Measurements from ENCODE around the gene RIN1. TPM values are rescaled to one million over a fixed set of nuclear protein-coding genes. Genes with fewer than 3 reads are reported as not detected.

Gene RIN1
- polyA plus RNA-seq, 1 donor (not counting 4 experiments of a cell fraction or from before 2014, with no cell fraction given) = 10.6 TPM

GRCh38 chr11:66371627-66372415 lies 35.6 kb upstream of the RIN1 start, which contains the start of gene SLC29A2:
Gene SLC29A2, minus strand, starts transcription at chr11:66371760. Its CDS starts 169 bp downstream, at chr11:66371591.
- H3K4me2 ChIP-seq (ENCODE audit: control insufficient read depth, extremely low read depth, insufficient read depth, low read depth, low read length) = peak within 1 kb of the TSS; percentile 78
- TF ChIP-seq CTCF (optimal IDR thresholded peaks at IDR 0.05 in 1 of 3, IDR thresholded peaks at IDR 0.05 in 1 of 3, conservative IDR thresholded peaks at IDR 0.05 in 1 of 3; ENCODE audit: extremely low read depth in 1 of 3, insufficient read depth in 2 of 3, low read length in 3 of 3) (no peak), EZH2 (IDR thresholded peaks at IDR 0.05; ENCODE audit: low read length) (no peak)
- no peak for FAIRE-seq
- peaks cover 7% of the 10 kb centered on the region for H3K4me1 ChIP-seq (ENCODE audit: control insufficient read depth, extremely low read depth, insufficient read depth, low read length)
- dilution Hi-C loops (cut with MboI; ENCODE audit: extremely low pct_ligation_motif_present, low sequenced_read_pairs) = no loop called here
- peak within 1 kb of the TSS; percentile 59 to 73 (median 71) for H3K4me3 ChIP-seq (ENCODE audit: control insufficient read depth in 2 of 3, extremely low read depth in 1 of 3, insufficient read depth in 2 of 3, low read depth in 1 of 3, low read length in 3 of 3)
- no peaks in the 10 kb centered on the region for H3K9me1 ChIP-seq (ENCODE audit: control insufficient read depth, extremely low read depth, insufficient read depth, low read length)
- H3K9ac ChIP-seq (ENCODE audit: control insufficient read depth, extremely low read depth, insufficient read depth, low read length) = peak within 1 kb of the TSS; percentile 53
- peak within 1 kb of the TSS; percentile 8 for H3K27ac ChIP-seq (ENCODE audit: control insufficient read depth, insufficient read depth, low read length)
- peaks cover 0 to 5% of the 10 kb centered on the region in 2 experiments for H3K36me3 ChIP-seq (ENCODE audit: control insufficient read depth in 2 of 2, extremely low read depth in 1 of 2, insufficient read depth in 2 of 2, low read length in 2 of 2)
- peak within 1 kb of the TSS; percentile 84 for H2AFZ ChIP-seq (ENCODE audit: control insufficient read depth, low read length)
- H3K9me3 ChIP-seq (ENCODE audit: control insufficient read depth, low read depth, low read length) = no peaks in the 10 kb centered on the region
- no peaks in the 10 kb centered on the region for H4K20me1 ChIP-seq (ENCODE audit: control insufficient read depth, extremely low read depth, insufficient read depth, low read length)
- H3K27me3 ChIP-seq (ENCODE audit: control insufficient read depth, extremely low read depth, insufficient read depth, low read length) = no peaks in the 10 kb centered on the region
- DNase-seq (ENCODE audit: low read depth, low spot score) = no peak
- H3K79me2 ChIP-seq (ENCODE audit: control insufficient read depth, insufficient read depth, low read length) = no peaks in the 10 kb centered on the region

GRCh38 chr11:66369073-66369894 lies 33.0 kb upstream of the RIN1 start:
- Histone ChIP-seq H3K9me1 (ENCODE audit: control insufficient read depth, extremely low read depth, insufficient read depth, low read length) (no peaks in the 10 kb centered on the region), H3K36me3 (ENCODE audit: control insufficient read depth in 2 of 2, extremely low read depth in 1 of 2, insufficient read depth in 2 of 2, low read length in 2 of 2) (peaks cover 0 to 5% of the 10 kb centered on the region in 2 experiments), H3K27me3 (ENCODE audit: control insufficient read depth, extremely low read depth, insufficient read depth, low read length) (no peaks in the 10 kb centered on the region), H3K27ac (ENCODE audit: control insufficient read depth, insufficient read depth, low read length) (no peak overlapping the region), H3K4me1 (ENCODE audit: control insufficient read depth, extremely low read depth, insufficient read depth, low read length) (peaks cover 7% of the 10 kb centered on the region), H3K9me3 (ENCODE audit: control insufficient read depth, low read depth, low read length) (no peaks in the 10 kb centered on the region), H3K9ac (ENCODE audit: control insufficient read depth, extremely low read depth, insufficient read depth, low read length) (no peak overlapping the region), H2AFZ (ENCODE audit: control insufficient read depth, low read length) (no peak overlapping the region), H3K79me2 (ENCODE audit: control insufficient read depth, insufficient read depth, low read length) (no peaks in the 10 kb centered on the region), H3K4me3 (ENCODE audit: control insufficient read depth in 2 of 3, extremely low read depth in 1 of 3, insufficient read depth in 2 of 3, low read depth in 1 of 3, low read length in 3 of 3) (no peak overlapping the region), H3K4me2 (ENCODE audit: control insufficient read depth, extremely low read depth, insufficient read depth, low read depth, low read length) (no peak overlapping the region), H4K20me1 (ENCODE audit: control insufficient read depth, extremely low read depth, insufficient read depth, low read length) (no peaks in the 10 kb centered on the region)
- dilution Hi-C loops (cut with MboI; ENCODE audit: extremely low pct_ligation_motif_present, low sequenced_read_pairs) = no loop called here
- FAIRE-seq (no peak), DNase-seq (ENCODE audit: low read depth, low spot score) (no peak)
- TF ChIP-seq CTCF (optimal IDR thresholded peaks at IDR 0.05 in 1 of 3, IDR thresholded peaks at IDR 0.05 in 1 of 3, conservative IDR thresholded peaks at IDR 0.05 in 1 of 3; ENCODE audit: extremely low read depth in 1 of 3, insufficient read depth in 2 of 3, low read length in 3 of 3) = no peak
- TF ChIP-seq EZH2 (IDR thresholded peaks at IDR 0.05; ENCODE audit: low read length) = no peak

All from keratinocyte (primary cell).